ENCODE data around the gene SMS. TPM values are rescaled to one million over a fixed set of nuclear protein-coding genes. Genes with fewer than 3 reads are reported as not detected.

Gene SMS
- total RNA-seq, 1 donor from 2014 or later: 280 TPM

GRCh38 chrX:22021751-22022324, 81.3 kb downstream of the SMS start:
- H3K36me3 Mint-ChIP-seq (ENCODE audit: insufficient read depth): no peaks in the 10 kb centered on the region
- peaks cover 13% of the 10 kb centered on the region for H3K4me1 Mint-ChIP-seq (ENCODE audit: low read depth)
- no peaks in the 10 kb centered on the region for H3K27me3 Mint-ChIP-seq
- no peak for TF ChIP-seq CTCF (IDR thresholded peaks at IDR 0.05; ENCODE audit: unreplicated experiment)
- peaks cover 3% of the 10 kb centered on the region for H3K9me3 Mint-ChIP-seq (ENCODE audit: low read depth)
- no peak overlapping the region for H3K4me3 Mint-ChIP-seq (ENCODE audit: low read depth)
- DNase-seq (ENCODE audit: low spot score, unreplicated experiment): no peak
- no peak overlapping the region for H3K27ac Mint-ChIP-seq

- DNase-seq (ENCODE audit: low spot score, unreplicated experiment): no peak
- TF ChIP-seq CTCF (IDR thresholded peaks at IDR 0.05; ENCODE audit: unreplicated experiment): no peak
- Mint-ChIP-seq H3K27me3 (no peaks in the 10 kb centered on the region), H3K27ac (no peak overlapping the region), H3K4me1 (ENCODE audit: low read depth) (peaks cover 13% of the 10 kb centered on the region), H3K36me3 (ENCODE audit: insufficient read depth) (no peaks in the 10 kb centered on the region), H3K9me3 (ENCODE audit: low read depth) (peaks cover 3% of the 10 kb centered on the region), H3K4me3 (ENCODE audit: low read depth) (no peak overlapping the region)
Measured at GRCh38 chrX:22024577-22024976, 84.1 kb downstream of the SMS start.

- H3K36me3 Mint-ChIP-seq (ENCODE audit: insufficient read depth): no peaks in the 10 kb centered on the region
- no peaks in the 10 kb centered on the region for H3K27me3 Mint-ChIP-seq
- H3K4me1 Mint-ChIP-seq (ENCODE audit: low read depth): peaks cover 13% of the 10 kb centered on the region
- DNase-seq (ENCODE audit: low spot score, unreplicated experiment): no peak
- no peak for TF ChIP-seq CTCF (IDR thresholded peaks at IDR 0.05; ENCODE audit: unreplicated experiment)
- H3K27ac Mint-ChIP-seq: peak overlapping the region; percentile 85
- peaks cover 3% of the 10 kb centered on the region for H3K9me3 Mint-ChIP-seq (ENCODE audit: low read depth)
- H3K4me3 Mint-ChIP-seq (ENCODE audit: low read depth): no peak overlapping the region
Measured at GRCh38 chrX:22025751-22026150, 85.2 kb downstream of the SMS start.

- Mint-ChIP-seq H3K4me1 (ENCODE audit: low read depth) (peaks cover 13% of the 10 kb centered on the region), H3K36me3 (ENCODE audit: insufficient read depth) (no peaks in the 10 kb centered on the region), H3K27ac (no peak overlapping the region), H3K27me3 (no peaks in the 10 kb centered on the region), H3K4me3 (ENCODE audit: low read depth) (no peak overlapping the region), H3K9me3 (ENCODE audit: low read depth) (peaks cover 3% of the 10 kb centered on the region)
- no peak for DNase-seq (ENCODE audit: low spot score, unreplicated experiment)
- no peak for TF ChIP-seq CTCF (IDR thresholded peaks at IDR 0.05; ENCODE audit: unreplicated experiment)
Measured at GRCh38 chrX:22026731-22027130, 86.2 kb downstream of the SMS start.

GRCh38 chrX:22032084-22032483, 91.6 kb downstream of the SMS start, which contains the start of gene PHEX:
PHEX (plus strand) TSS chrX:22032325; CDS start chrX:22033006, 681 bp downstream.
- H3K27me3 Mint-ChIP-seq: no peaks in the 10 kb centered on the region
- DNase-seq (ENCODE audit: low spot score, unreplicated experiment): no peak
- H3K36me3 Mint-ChIP-seq (ENCODE audit: insufficient read depth): no peaks in the 10 kb centered on the region
- TF ChIP-seq CTCF (IDR thresholded peaks at IDR 0.05; ENCODE audit: unreplicated experiment): no peak
- no peak within 1 kb of the TSS for H3K4me3 Mint-ChIP-seq (ENCODE audit: low read depth)
- no peaks in the 10 kb centered on the region for H3K4me1 Mint-ChIP-seq (ENCODE audit: low read depth)
- H3K27ac Mint-ChIP-seq: no peak within 1 kb of the TSS
- no peaks in the 10 kb centered on the region for H3K9me3 Mint-ChIP-seq (ENCODE audit: low read depth)
